WTC11 (cell line): Measurements from ENCODE around the gene ALCAM. TPM values are rescaled to one million over a fixed set of nuclear protein-coding genes. Genes with fewer than 3 reads are reported as not detected.

Experiments used
- ATAC-seq: fragments of 200-7000 bp; cut with Tn5 transposase; 2 replicates; pipeline ENCODE4 v1.10.0; 2021; ENCODE audit warnings: mild to moderate bottlenecking, moderate library complexity
- CTCF ChIA-PET: fragments of 300-600 bp; sonication (Branson Sonifier 250); formaldehyde crosslinking; loops from one replicate; lab custom pipeline; 2021; ENCODE audit warnings: antibody characterized with exemption; lab: Charles Lee
- POLR2A ChIA-PET: fragments of 350-600 bp; sonication (Branson Sonifier 250); formaldehyde crosslinking; loops from one replicate; lab custom pipeline; 2021; ENCODE audit warnings: antibody characterized with exemption; lab: Charles Lee
- DNase-seq: peaks from one replicate; pipeline ENCODE4 v3.0.0; 2021; ENCODE audit warnings: low spot score
- H3K27ac Mint-ChIP-seq: 2 replicates; pipeline ENCODE4 v1.8.0; 2021; ENCODE audit warnings: mixed read lengths
- H3K27me3 Mint-ChIP-seq: 2 replicates; pipeline ENCODE4 v1.8.0; 2021; ENCODE audit warnings: low read depth, mild to moderate bottlenecking, moderate library complexity, mixed read lengths
- H3K36me3 Mint-ChIP-seq: 2 replicates; pipeline ENCODE4 v1.8.0; 2021; ENCODE audit warnings: mixed read lengths
- H3K4me1 Mint-ChIP-seq: 2 replicates; pipeline ENCODE4 v1.8.0; 2022; ENCODE audit warnings: mixed read lengths
- H3K4me3 Mint-ChIP-seq: 2 replicates; pipeline ENCODE4 v1.8.0; 2021; ENCODE audit warnings: mild to moderate bottlenecking, moderate library complexity, mixed read lengths
- H3K9me3 Mint-ChIP-seq: 2 replicates; pipeline ENCODE4 v1.8.0; 2021; ENCODE audit warnings: mixed read lengths
- ATF1 ChIP-seq: sonication (generic); formaldehyde crosslinking; IDR thresholded peaks from 2 replicates; pipeline ENCODE4 v1.8.1; 2023; ENCODE audit warnings: mild to moderate bottlenecking, moderate library complexity, missing genetic modification reagents
- CBFB ChIP-seq: sonication (generic); formaldehyde crosslinking; IDR thresholded peaks from 2 replicates; pipeline ENCODE4 v1.8.1; 2022; ENCODE audit warnings: mild to moderate bottlenecking, low read depth, missing genetic modification reagents
- CREB1 ChIP-seq: sonication (generic); formaldehyde crosslinking; IDR thresholded peaks from 2 replicates; pipeline ENCODE4 v1.8.0; 2023; ENCODE audit warnings: mild to moderate bottlenecking, missing genetic modification reagents
- EMX1 ChIP-seq: fragments of 250-450 bp; sonication (Bioruptor Pico); IDR thresholded peaks from 2 replicates; pipeline ENCODE4 v1.8.0; 2021; ENCODE audit warnings: mild to moderate bottlenecking
- ETV6 ChIP-seq: sonication (generic); formaldehyde crosslinking; IDR thresholded peaks from 2 replicates; pipeline ENCODE4 v1.8.1; 2022; ENCODE audit warnings: mild to moderate bottlenecking, missing genetic modification reagents
- FOXK1 ChIP-seq: sonication (generic); formaldehyde crosslinking; IDR thresholded peaks from 2 replicates; pipeline ENCODE4 v1.8.0; 2022; ENCODE audit warnings: mild to moderate bottlenecking, moderate library complexity, missing genetic modification reagents
- FOXP1 ChIP-seq: sonication (generic); formaldehyde crosslinking; IDR thresholded peaks from 2 replicates; pipeline ENCODE4 v1.8.0; 2022; ENCODE audit warnings: missing genetic modification reagents, mild to moderate bottlenecking, moderate library complexity, borderline replicate concordance
- IRF2 ChIP-seq: sonication (generic); formaldehyde crosslinking; IDR thresholded peaks from 2 replicates; pipeline ENCODE4 v1.8.0; 2022; ENCODE audit warnings: low read depth, missing genetic modification reagents, borderline replicate concordance
- MXD4 ChIP-seq: fragments of 250-450 bp; sonication (Bioruptor Pico); IDR thresholded peaks from 2 replicates; pipeline ENCODE4 v1.8.0; 2021; ENCODE audit warnings: mild to moderate bottlenecking, moderate library complexity, borderline replicate concordance
- MYBL2 ChIP-seq: sonication (generic); formaldehyde crosslinking; IDR thresholded peaks from 2 replicates; pipeline ENCODE4 v1.8.1; 2023; ENCODE audit warnings: mild to moderate bottlenecking, moderate library complexity, missing genetic modification reagents
- NFATC4 ChIP-seq: fragments of 250-450 bp; sonication (Bioruptor Pico); IDR thresholded peaks from 2 replicates; pipeline ENCODE4 v1.9.0; 2021; ENCODE audit warnings: mild to moderate bottlenecking
- NFE2L1 ChIP-seq: sonication (generic); formaldehyde crosslinking; IDR thresholded peaks from 2 replicates; pipeline ENCODE4 v1.8.1; 2023; ENCODE audit warnings: missing genetic modification reagents
- NR1H2 ChIP-seq: sonication (generic); formaldehyde crosslinking; IDR thresholded peaks from 2 replicates; pipeline ENCODE4 v1.9.0; 2021; ENCODE audit warnings: mild to moderate bottlenecking, moderate library complexity, missing genetic modification reagents
- RELA ChIP-seq: sonication (generic); formaldehyde crosslinking; IDR thresholded peaks from 2 replicates; pipeline ENCODE4 v1.8.1; 2022; ENCODE audit warnings: missing genetic modification reagents, mild to moderate bottlenecking, borderline replicate concordance
- RORB ChIP-seq: fragments of 250-450 bp; sonication (Bioruptor Pico); IDR thresholded peaks from 2 replicates; pipeline ENCODE4 v1.9.0; 2021; ENCODE audit warnings: mild to moderate bottlenecking
- SMAD4 ChIP-seq: sonication (generic); formaldehyde crosslinking; IDR thresholded peaks from 2 replicates; pipeline ENCODE4 v1.8.0; 2022; ENCODE audit warnings: mild to moderate bottlenecking, missing genetic modification reagents
- SP1 ChIP-seq: sonication (generic); formaldehyde crosslinking; conservative IDR thresholded peaks from 2 replicates; pipeline ENCODE4 v1.8.1; 2022; ENCODE audit warnings: missing genetic modification reagents
- TCF7 ChIP-seq: sonication (generic); formaldehyde crosslinking; IDR thresholded peaks from 2 replicates; pipeline ENCODE4 v1.8.0; 2022; ENCODE audit warnings: mild to moderate bottlenecking, low read depth, missing genetic modification reagents, moderate library complexity
- ZNF138 ChIP-seq: sonication (generic); formaldehyde crosslinking; conservative IDR thresholded peaks from 2 replicates; pipeline ENCODE4 v1.8.1; 2022; ENCODE audit warnings: mild to moderate bottlenecking, moderate library complexity, missing genetic modification reagents
- ZNF263 ChIP-seq: sonication (generic); formaldehyde crosslinking; IDR thresholded peaks from 2 replicates; pipeline ENCODE4 v1.8.1; 2022; ENCODE audit warnings: low read depth, mild to moderate bottlenecking, moderate library complexity, missing genetic modification reagents
- ZNF671 ChIP-seq: fragments of 250-450 bp; sonication (Bioruptor Pico); IDR thresholded peaks from 2 replicates; pipeline ENCODE4 v1.8.0; 2021; ENCODE audit warnings: mild to moderate bottlenecking
- total RNA-seq: library from RNA; stranded (reverse); gene quantifications from 3 replicates; pipeline ENCODE4 v1.2.3, GENCODE V29; 2021
- TF ChIP-seq, protein P1 (sequence below): sonication (generic); formaldehyde crosslinking; IDR thresholded peaks from 2 replicates; pipeline ENCODE4 v1.8.0; 2023; ENCODE audit warnings: mild to moderate bottlenecking, missing genetic modification reagents
- TF ChIP-seq, protein P2 (sequence below): sonication (generic); formaldehyde crosslinking; IDR thresholded peaks from 2 replicates; pipeline ENCODE4 v1.8.1; 2022; ENCODE audit warnings: low read depth, mild to moderate bottlenecking, moderate library complexity, missing genetic modification reagents, borderline replicate concordance
- TF ChIP-seq, protein P3 (sequence below): fragments of 250-450 bp; sonication (Bioruptor Pico); IDR thresholded peaks from 2 replicates; pipeline ENCODE4 v1.8.0; 2021; ENCODE audit warnings: mild to moderate bottlenecking
- TF ChIP-seq, protein P4 (sequence below): sonication (generic); formaldehyde crosslinking; IDR thresholded peaks from 2 replicates; pipeline ENCODE4 v1.8.0; 2022; ENCODE audit warnings: missing genetic modification reagents

ALCAM gene
- total RNA-seq, 1 experiment from 2014 or later = 30.7 TPM

DNA sequence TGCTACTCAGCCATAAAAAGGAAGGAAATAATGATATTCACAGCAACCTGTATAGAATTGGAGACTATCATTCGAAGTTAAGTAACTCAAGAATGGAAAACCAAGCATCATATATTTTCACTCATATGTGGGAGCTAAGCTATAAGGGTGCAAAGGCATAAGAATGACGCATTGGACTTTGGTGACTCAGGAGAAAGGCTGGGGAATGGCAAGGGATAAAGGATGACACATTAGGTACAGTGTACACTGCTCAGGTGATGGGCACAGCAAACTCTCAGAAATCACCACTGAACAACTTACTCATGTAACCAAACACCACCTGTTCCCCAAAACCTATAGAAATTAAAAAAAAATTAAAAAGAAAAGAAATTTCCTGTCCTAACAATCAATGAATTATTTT is 42.7 kb downstream of the ALCAM start:
- Mint-ChIP-seq H3K27me3 (no peaks in the 10 kb centered on the region), H3K27ac (no peak overlapping the region), H3K4me1 (peaks cover 9% of the 10 kb centered on the region), H3K36me3 (no peaks in the 10 kb centered on the region; the same call in 1 of the 2 replicates), H3K9me3 (0 out of 2 replicates have a peak, but pooled peaks cover 7% of the 10 kb centered on the region), H3K4me3 (no peak overlapping the region)
- DNase-seq (no peak), ATAC-seq (no peak)
- no peak for TF ChIP-seq ATF1 (CRISPR knock-in tag)
- no peak for TF ChIP-seq CBFB (CRISPR knock-in tag)
- TF ChIP-seq SMAD4 (CRISPR knock-in tag) = no peak
- TF ChIP-seq ZNF138 (CRISPR knock-in tag) = no peak
- no peak for TF ChIP-seq RORB (CRISPR knock-in tag)
- TF ChIP-seq IRF2 (CRISPR knock-in tag) = no peak
- TF ChIP-seq SP1 = no peak
- POLR2A ChIA-PET = no interaction called here
- CTCF ChIA-PET = no interaction called here

DNA sequence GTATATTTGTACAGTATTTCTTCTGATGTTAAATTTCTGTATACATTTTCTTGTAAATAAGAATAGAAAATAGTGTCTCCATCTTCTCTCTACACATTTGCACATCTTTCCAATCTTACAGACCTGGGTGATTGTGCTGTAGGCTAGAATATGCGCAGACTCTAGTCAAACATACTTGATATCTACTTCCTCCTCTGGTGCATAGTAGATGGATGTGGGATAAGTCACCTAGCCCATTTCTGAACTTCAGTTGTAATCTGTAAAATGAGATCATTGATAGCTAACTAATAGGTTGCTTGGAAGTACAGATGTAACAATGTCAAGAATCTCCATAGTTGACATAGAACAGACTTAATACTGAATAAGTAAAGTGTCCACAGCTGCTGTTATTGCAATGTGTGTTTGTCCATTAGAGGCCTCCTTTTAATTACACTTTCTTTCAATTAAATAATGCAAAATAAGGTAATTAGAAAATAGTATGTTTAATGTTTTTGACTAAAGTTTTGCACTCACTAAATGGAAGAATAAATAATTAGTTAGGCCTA is 46.7 kb downstream of the ALCAM start:
- Mint-ChIP-seq H3K4me1 (peaks cover 8% of the 10 kb centered on the region), H3K4me3 (no peak overlapping the region), H3K36me3 (no peaks in the 10 kb centered on the region), H3K27me3 (no peaks in the 10 kb centered on the region), H3K9me3 (0 out of 2 replicates have a peak, but pooled peaks cover 3% of the 10 kb centered on the region), H3K27ac (no peak overlapping the region)
- ATAC-seq (no peak), DNase-seq (no peak)
- TF ChIP-seq NFATC4 (CRISPR knock-in tag) (no peak), MYBL2 (CRISPR knock-in tag) (no peak), FOXP1 (CRISPR knock-in tag) (no peak), ZNF671 (CRISPR knock-in tag) (no peak), SMAD4 (CRISPR knock-in tag) (no peak)
- CTCF ChIA-PET = no interaction called here
- POLR2A ChIA-PET = no interaction called here

DNA sequence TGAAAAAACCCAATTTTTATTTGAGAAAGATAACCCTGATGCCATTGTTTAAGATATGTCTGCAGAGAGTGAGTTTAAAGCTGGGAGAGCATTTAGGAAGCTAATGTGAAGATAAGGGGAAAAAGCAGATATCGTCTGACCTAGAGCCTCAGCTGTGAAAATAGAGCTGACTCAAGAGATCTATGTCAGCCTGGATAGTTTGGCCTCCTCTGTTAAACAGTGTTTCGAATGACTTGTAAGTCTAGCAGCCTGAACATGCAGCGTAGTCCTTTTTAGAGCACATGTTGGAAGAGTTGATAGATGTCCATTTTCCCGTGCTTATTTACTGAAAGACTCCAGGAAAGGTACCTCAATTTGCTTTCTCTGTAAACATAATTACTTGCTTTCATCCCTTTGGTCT is 48.1 kb downstream of the ALCAM start:
- CTCF ChIA-PET = no interaction called here
- H3K36me3 Mint-ChIP-seq = no peaks in the 10 kb centered on the region
- H3K4me3 Mint-ChIP-seq = no peak overlapping the region
- ATAC-seq (no peak), DNase-seq (no peak)
- H3K27ac Mint-ChIP-seq = no peak overlapping the region
- 0 out of 2 replicates have a peak, but pooled peaks cover 5% of the 10 kb centered on the region for H3K4me1 Mint-ChIP-seq
- no peaks in the 10 kb centered on the region for H3K9me3 Mint-ChIP-seq
- no peaks in the 10 kb centered on the region for H3K27me3 Mint-ChIP-seq
- POLR2A ChIA-PET = no interaction called here
- TF ChIP-seq, protein P1, sequence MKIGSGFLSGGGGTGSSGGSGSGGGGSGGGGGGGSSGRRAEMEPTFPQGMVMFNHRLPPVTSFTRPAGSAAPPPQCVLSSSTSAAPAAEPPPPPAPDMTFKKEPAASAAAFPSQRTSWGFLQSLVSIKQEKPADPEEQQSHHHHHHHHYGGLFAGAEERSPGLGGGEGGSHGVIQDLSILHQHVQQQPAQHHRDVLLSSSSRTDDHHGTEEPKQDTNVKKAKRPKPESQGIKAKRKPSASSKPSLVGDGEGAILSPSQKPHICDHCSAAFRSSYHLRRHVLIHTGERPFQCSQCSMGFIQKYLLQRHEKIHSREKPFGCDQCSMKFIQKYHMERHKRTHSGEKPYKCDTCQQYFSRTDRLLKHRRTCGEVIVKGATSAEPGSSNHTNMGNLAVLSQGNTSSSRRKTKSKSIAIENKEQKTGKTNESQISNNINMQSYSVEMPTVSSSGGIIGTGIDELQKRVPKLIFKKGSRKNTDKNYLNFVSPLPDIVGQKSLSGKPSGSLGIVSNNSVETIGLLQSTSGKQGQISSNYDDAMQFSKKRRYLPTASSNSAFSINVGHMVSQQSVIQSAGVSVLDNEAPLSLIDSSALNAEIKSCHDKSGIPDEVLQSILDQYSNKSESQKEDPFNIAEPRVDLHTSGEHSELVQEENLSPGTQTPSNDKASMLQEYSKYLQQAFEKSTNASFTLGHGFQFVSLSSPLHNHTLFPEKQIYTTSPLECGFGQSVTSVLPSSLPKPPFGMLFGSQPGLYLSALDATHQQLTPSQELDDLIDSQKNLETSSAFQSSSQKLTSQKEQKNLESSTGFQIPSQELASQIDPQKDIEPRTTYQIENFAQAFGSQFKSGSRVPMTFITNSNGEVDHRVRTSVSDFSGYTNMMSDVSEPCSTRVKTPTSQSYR = no peak
- TF ChIP-seq CBFB (CRISPR knock-in tag) (no peak), EMX1 (CRISPR knock-in tag) (no peak), FOXK1 (no peak), CREB1 (CRISPR knock-in tag) (no peak), ETV6 (CRISPR knock-in tag) (no peak), RELA (CRISPR knock-in tag) (no peak), NR1H2 (no peak), MXD4 (CRISPR knock-in tag) (no peak), NFE2L1 (CRISPR knock-in tag) (no peak), ZNF263 (CRISPR knock-in tag) (no peak), TCF7 (CRISPR knock-in tag) (no peak)
- TF ChIP-seq, protein P2, sequence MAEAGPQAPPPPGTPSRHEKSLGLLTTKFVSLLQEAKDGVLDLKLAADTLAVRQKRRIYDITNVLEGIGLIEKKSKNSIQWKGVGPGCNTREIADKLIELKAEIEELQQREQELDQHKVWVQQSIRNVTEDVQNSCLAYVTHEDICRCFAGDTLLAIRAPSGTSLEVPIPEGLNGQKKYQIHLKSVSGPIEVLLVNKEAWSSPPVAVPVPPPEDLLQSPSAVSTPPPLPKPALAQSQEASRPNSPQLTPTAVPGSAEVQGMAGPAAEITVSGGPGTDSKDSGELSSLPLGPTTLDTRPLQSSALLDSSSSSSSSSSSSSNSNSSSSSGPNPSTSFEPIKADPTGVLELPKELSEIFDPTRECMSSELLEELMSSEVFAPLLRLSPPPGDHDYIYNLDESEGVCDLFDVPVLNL (CRISPR knock-in tag) = no peak
- TF ChIP-seq, protein P3, sequence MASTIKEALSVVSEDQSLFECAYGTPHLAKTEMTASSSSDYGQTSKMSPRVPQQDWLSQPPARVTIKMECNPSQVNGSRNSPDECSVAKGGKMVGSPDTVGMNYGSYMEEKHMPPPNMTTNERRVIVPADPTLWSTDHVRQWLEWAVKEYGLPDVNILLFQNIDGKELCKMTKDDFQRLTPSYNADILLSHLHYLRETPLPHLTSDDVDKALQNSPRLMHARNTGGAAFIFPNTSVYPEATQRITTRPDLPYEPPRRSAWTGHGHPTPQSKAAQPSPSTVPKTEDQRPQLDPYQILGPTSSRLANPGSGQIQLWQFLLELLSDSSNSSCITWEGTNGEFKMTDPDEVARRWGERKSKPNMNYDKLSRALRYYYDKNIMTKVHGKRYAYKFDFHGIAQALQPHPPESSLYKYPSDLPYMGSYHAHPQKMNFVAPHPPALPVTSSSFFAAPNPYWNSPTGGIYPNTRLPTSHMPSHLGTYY = no peak
- TF ChIP-seq, protein P4, sequence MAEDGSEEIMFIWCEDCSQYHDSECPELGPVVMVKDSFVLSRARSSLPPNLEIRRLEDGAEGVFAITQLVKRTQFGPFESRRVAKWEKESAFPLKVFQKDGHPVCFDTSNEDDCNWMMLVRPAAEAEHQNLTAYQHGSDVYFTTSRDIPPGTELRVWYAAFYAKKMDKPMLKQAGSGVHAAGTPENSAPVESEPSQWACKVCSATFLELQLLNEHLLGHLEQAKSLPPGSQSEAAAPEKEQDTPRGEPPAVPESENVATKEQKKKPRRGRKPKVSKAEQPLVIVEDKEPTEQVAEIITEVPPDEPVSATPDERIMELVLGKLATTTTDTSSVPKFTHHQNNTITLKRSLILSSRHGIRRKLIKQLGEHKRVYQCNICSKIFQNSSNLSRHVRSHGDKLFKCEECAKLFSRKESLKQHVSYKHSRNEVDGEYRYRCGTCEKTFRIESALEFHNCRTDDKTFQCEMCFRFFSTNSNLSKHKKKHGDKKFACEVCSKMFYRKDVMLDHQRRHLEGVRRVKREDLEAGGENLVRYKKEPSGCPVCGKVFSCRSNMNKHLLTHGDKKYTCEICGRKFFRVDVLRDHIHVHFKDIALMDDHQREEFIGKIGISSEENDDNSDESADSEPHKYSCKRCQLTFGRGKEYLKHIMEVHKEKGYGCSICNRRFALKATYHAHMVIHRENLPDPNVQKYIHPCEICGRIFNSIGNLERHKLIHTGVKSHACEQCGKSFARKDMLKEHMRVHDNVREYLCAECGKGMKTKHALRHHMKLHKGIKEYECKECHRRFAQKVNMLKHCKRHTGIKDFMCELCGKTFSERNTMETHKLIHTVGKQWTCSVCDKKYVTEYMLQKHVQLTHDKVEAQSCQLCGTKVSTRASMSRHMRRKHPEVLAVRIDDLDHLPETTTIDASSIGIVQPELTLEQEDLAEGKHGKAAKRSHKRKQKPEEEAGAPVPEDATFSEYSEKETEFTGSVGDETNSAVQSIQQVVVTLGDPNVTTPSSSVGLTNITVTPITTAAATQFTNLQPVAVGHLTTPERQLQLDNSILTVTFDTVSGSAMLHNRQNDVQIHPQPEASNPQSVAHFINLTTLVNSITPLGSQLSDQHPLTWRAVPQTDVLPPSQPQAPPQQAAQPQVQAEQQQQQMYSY (CRISPR knock-in tag) = no peak
